PC-3 (cell line): ENCODE results near the gene PACSIN1. TPM values are rescaled to one million over a fixed set of nuclear protein-coding genes. Genes with fewer than 3 reads are reported as not detected.

Experiments
- ATAC-seq: fragments of 200-7000 bp; cut with Tn5 transposase; 2 replicates; pipeline ENCODE4 v1.9.1; 2020; ENCODE audit warnings: mild to moderate bottlenecking, moderate library complexity
- BruUV-seq: library from RNA; stranded (reverse); fragments of 400-500 nt; replicated peaks from 2 replicates; lab custom pipeline; 2021; lab: Mats Ljungman, UMichigan
- CTCF ChIA-PET: fragments of 300-600 bp; sonication (Branson Sonifier 250); formaldehyde crosslinking; loops from one replicate; lab custom pipeline; 2022; ENCODE audit warnings: antibody characterized with exemption; lab: Charles Lee
- POLR2A ChIA-PET: fragments of 300-600 bp; sonication (Branson Sonifier 250); formaldehyde crosslinking; loops from one replicate; lab custom pipeline; 2022; ENCODE audit warnings: antibody characterized with exemption; ENCODE audit not compliant: unreplicated experiment; lab: Charles Lee
- DNase-seq: peaks from one replicate; pipeline ENCODE4 v3.0.0-alpha.2; 2015
- H2AFZ ChIP-seq: fragments of 300-600 bp; sonication (generic); 2 replicates; pipeline ENCODE4 v1.6.0; 2016; ENCODE audit warnings: antibody characterized with exemption, low read length
- H3F3A ChIP-seq: fragments of 300-600 bp; sonication (generic); one replicate; pipeline ENCODE4 v1.6.0; 2017; ENCODE audit warnings: antibody characterized with exemption, low read length, control low read depth, mild to moderate bottlenecking; ENCODE audit not compliant: unreplicated experiment
- H3K27ac ChIP-seq: fragments of 300-600 bp; sonication (generic); 2 replicates; pipeline ENCODE4 v1.5.1; 2016; ENCODE audit warnings: mild to moderate bottlenecking, low read length
- H3K27me3 ChIP-seq: fragments of 300-600 bp; sonication (generic); 2 replicates; pipeline ENCODE4 v1.6.1; 2016; ENCODE audit warnings: low read length, mixed read lengths
- H3K36me3 ChIP-seq: fragments of 300-600 bp; sonication (generic); 2 replicates; pipeline ENCODE4 v1.6.1; 2016; ENCODE audit warnings: low read depth, mixed run types, low read length, mixed read lengths
- H3K4me1 ChIP-seq: fragments of 300-600 bp; sonication (generic); 2 replicates; pipeline ENCODE4 v1.5.1; 2016; ENCODE audit warnings: low read length; ENCODE audit not compliant: insufficient read depth
- H3K4me2 ChIP-seq: fragments of 300-600 bp; sonication (generic); 2 replicates; pipeline ENCODE4 v1.6.0; 2016; ENCODE audit warnings: low read length
- H3K4me3 ChIP-seq: fragments of 300-600 bp; sonication (generic); 2 replicates; pipeline ENCODE4 v1.5.1; 2016; ENCODE audit warnings: mild to moderate bottlenecking, low read length, mixed read lengths
- H3K79me2 ChIP-seq: fragments of 300-600 bp; sonication (generic); 2 replicates; pipeline ENCODE4 v1.6.1; 2017; ENCODE audit warnings: low read length, mixed read lengths
- H3K9ac ChIP-seq: fragments of 300-600 bp; sonication (generic); 2 replicates; pipeline ENCODE4 v1.6.0; 2016; ENCODE audit warnings: mild to moderate bottlenecking, low read length
- H3K9me2 ChIP-seq: fragments of 300-600 bp; sonication (generic); replicated peaks from 2 replicates; pipeline ENCODE4 v1.6.1; 2016; ENCODE audit warnings: mixed run types, low read length, mixed read lengths
- H3K9me3 ChIP-seq: fragments of 300-600 bp; sonication (generic); 2 replicates; pipeline ENCODE4 v1.6.1; 2016; ENCODE audit warnings: low read length, mixed read lengths
- H4K20me1 ChIP-seq: fragments of 300-600 bp; sonication (generic); 2 replicates; pipeline ENCODE4 v1.6.1; 2016; ENCODE audit warnings: low read length, mixed read lengths
- CTCF ChIP-seq: fragments of 300-600 bp; sonication (generic); conservative IDR thresholded peaks from 2 replicates; pipeline ENCODE4 v1.5.1; 2017; ENCODE audit warnings: antibody characterized with exemption, low read depth, mild to moderate bottlenecking, low read length
- EZH2 ChIP-seq: fragments of 300-600 bp; sonication (generic); IDR thresholded peaks from one replicate; pipeline ENCODE4 v1.6.1; 2017; ENCODE audit warnings: antibody characterized with exemption, mild to moderate bottlenecking, low read length; ENCODE audit not compliant: unreplicated experiment
- EZH2phosphoT487 ChIP-seq: fragments of 300-600 bp; sonication (generic); IDR thresholded peaks from 2 replicates; pipeline ENCODE4 v1.6.1; 2018; ENCODE audit warnings: mild to moderate bottlenecking, antibody characterized with exemption, low read length, borderline replicate concordance
- intact Hi-C: fragments of 100-400 bp; cut with micrococcal nuclease; formaldehyde crosslinking; loops from 2 replicates; pipeline ENCODE4 v1.9.0; 2023
- total RNA-seq: library from RNA; depleted of rRNA; stranded (reverse); fragments of >200 nt; gene quantifications from 2 replicates; pipeline ENCODE4 v1.2.3, GENCODE V29; 2014

PACSIN1 gene
- total RNA-seq, 1 experiment from 2014 or later = 2.3 TPM

GRCh38 chr6:34515473-34516387 lies 49.9 kb downstream of the PACSIN1 start:
- ATAC-seq (no peak), DNase-seq (no peak)
- intact Hi-C loops = no loop called here
- ChIA-PET POLR2A (no interaction called here), CTCF (no interaction called here)
- Histone ChIP-seq H3K36me3 (no peaks in the 10 kb centered on the region), H3K9me2 (no peaks in the 10 kb centered on the region), H3K79me2 (no peaks in the 10 kb centered on the region), H3K4me1 (no peaks in the 10 kb centered on the region), H3F3A (no peaks in the 10 kb centered on the region), H4K20me1 (no peaks in the 10 kb centered on the region), H3K9me3 (no peaks in the 10 kb centered on the region), H3K4me3 (no peak overlapping the region), H3K4me2 (no peak overlapping the region), H3K27me3 (no peaks in the 10 kb centered on the region), H2AFZ (no peak overlapping the region), H3K27ac (no peak overlapping the region), H3K9ac (no peak overlapping the region)
- TF ChIP-seq CTCF = no peak
- TF ChIP-seq EZH2 = no peak
- no peak for TF ChIP-seq EZH2phosphoT487
- no TSS peak for BruUV-seq

- Histone ChIP-seq H3K79me2 (no peaks in the 10 kb centered on the region), H4K20me1 (no peaks in the 10 kb centered on the region), H2AFZ (no peak overlapping the region), H3F3A (no peaks in the 10 kb centered on the region), H3K9me3 (no peaks in the 10 kb centered on the region), H3K9ac (no peak overlapping the region), H3K27me3 (no peaks in the 10 kb centered on the region), H3K4me1 (no peaks in the 10 kb centered on the region), H3K4me3 (no peak overlapping the region), H3K4me2 (no peak overlapping the region), H3K27ac (no peak overlapping the region), H3K36me3 (no peaks in the 10 kb centered on the region), H3K9me2 (no peaks in the 10 kb centered on the region)
- DNase-seq = no peak
- no peak for ATAC-seq
- TF ChIP-seq CTCF (no peak), EZH2phosphoT487 (no peak), EZH2 (no peak)
- ChIA-PET POLR2A (interaction anchor here (0.5 kb wide), 1 partner anchor 280 kb away, joined by 3 read pairs; no protein-coding TSS in a partner anchor), CTCF (no interaction called here)
- intact Hi-C loops = no loop called here
- no TSS peak for BruUV-seq
Observed at GRCh38 chr6:34516391-34517324, 50.8 kb downstream of the PACSIN1 start.
